Type B pancreatic cell (in vitro differentiated cells): Measurements from ENCODE around the gene ABTB2. TPM values are rescaled to one million over a fixed set of nuclear protein-coding genes. Genes with fewer than 3 reads are reported as not detected.

ENCODE experiments used
- DNase-seq: peaks from one replicate; pipeline ENCODE4 v3.0.0; 2021; ENCODE audit warnings: mixed read lengths; ENCODE audit not compliant: unreplicated experiment; ENCODE audit errors: extremely low spot score
- H3K27ac Mint-ChIP-seq: 2 replicates; pipeline ENCODE4 v1.8.0; 2021; ENCODE audit warnings: mild to moderate bottlenecking, mixed read lengths
- H3K27me3 Mint-ChIP-seq: 2 replicates; pipeline ENCODE4 v1.8.0; 2021; ENCODE audit warnings: mixed read lengths
- H3K36me3 Mint-ChIP-seq: 2 replicates; pipeline ENCODE4 v1.8.0; 2021; ENCODE audit warnings: mixed read lengths
- H3K4me1 Mint-ChIP-seq: one replicate; pipeline ENCODE4 v1.8.0; 2021; ENCODE audit warnings: mixed read lengths; ENCODE audit not compliant: unreplicated experiment
- H3K4me3 Mint-ChIP-seq: 2 replicates; pipeline ENCODE4 v1.8.0; 2021; ENCODE audit warnings: mild to moderate bottlenecking, mixed read lengths
- H3K9me3 Mint-ChIP-seq: 2 replicates; pipeline ENCODE4 v1.8.0; 2021; ENCODE audit warnings: mixed read lengths
- total RNA-seq: library from RNA; stranded (reverse); gene quantifications from 2 replicates; pipeline ENCODE4 v1.2.1, GENCODE V29; 2021; ENCODE audit warnings: low replicate concordance
- TF ChIP-seq, protein P1 (sequence below): fragments of 200-600 bp; sonication (generic); conservative IDR thresholded peaks from 2 replicates; pipeline ENCODE4 v1.5.0; 2021; ENCODE audit warnings: antibody characterized with exemption, mild to moderate bottlenecking

ABTB2 gene
- total RNA-seq, 1 donor from 2014 or later: 13.5 TPM

GRCh38 chr11:34192481-34193401, 165.1 kb downstream of the ABTB2 start:
- Mint-ChIP-seq H3K9me3 (no peaks in the 10 kb centered on the region), H3K4me1 (peaks cover 33% of the 10 kb centered on the region), H3K36me3 (peaks cover 7% of the 10 kb centered on the region), H3K27me3 (peaks cover 2% of the 10 kb centered on the region), H3K4me3 (no peak overlapping the region), H3K27ac (no peak overlapping the region)
- DNase-seq: no peak
- TF ChIP-seq, protein P1, sequence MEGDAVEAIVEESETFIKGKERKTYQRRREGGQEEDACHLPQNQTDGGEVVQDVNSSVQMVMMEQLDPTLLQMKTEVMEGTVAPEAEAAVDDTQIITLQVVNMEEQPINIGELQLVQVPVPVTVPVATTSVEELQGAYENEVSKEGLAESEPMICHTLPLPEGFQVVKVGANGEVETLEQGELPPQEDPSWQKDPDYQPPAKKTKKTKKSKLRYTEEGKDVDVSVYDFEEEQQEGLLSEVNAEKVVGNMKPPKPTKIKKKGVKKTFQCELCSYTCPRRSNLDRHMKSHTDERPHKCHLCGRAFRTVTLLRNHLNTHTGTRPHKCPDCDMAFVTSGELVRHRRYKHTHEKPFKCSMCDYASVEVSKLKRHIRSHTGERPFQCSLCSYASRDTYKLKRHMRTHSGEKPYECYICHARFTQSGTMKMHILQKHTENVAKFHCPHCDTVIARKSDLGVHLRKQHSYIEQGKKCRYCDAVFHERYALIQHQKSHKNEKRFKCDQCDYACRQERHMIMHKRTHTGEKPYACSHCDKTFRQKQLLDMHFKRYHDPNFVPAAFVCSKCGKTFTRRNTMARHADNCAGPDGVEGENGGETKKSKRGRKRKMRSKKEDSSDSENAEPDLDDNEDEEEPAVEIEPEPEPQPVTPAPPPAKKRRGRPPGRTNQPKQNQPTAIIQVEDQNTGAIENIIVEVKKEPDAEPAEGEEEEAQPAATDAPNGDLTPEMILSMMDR: no peak

DNA sequence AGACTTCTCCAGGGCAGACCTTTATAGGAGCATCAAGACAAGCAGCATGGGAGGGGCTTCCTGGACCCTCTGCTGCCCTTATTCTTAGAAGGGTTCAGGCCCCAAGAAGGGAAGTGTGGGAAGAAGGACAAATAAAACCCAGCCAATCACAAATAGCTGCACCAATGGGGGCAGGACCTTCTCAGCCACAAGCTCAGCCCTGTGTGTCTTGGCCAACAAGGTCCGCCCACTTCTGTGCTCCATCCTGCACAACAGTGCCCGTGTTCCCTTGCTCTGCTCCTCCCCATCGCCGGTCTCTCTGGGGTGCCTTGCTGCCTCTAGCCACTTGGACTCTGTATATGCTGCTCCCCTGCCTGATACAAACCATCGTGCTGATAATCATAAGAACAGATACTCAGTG, 166.2 kb downstream of the ABTB2 start:
- peaks cover 2% of the 10 kb centered on the region for H3K27me3 Mint-ChIP-seq
- peaks cover 3% of the 10 kb centered on the region for H3K36me3 Mint-ChIP-seq
- no peak overlapping the region for H3K4me3 Mint-ChIP-seq
- H3K9me3 Mint-ChIP-seq: no peaks in the 10 kb centered on the region
- TF ChIP-seq, protein P1: no peak
- no peak for DNase-seq
- peaks cover 31% of the 10 kb centered on the region for H3K4me1 Mint-ChIP-seq
- no peak overlapping the region for H3K27ac Mint-ChIP-seq

GRCh38 chr11:34190192-34191139, 167.3 kb downstream of the ABTB2 start:
- no peak overlapping the region for H3K4me3 Mint-ChIP-seq
- H3K27ac Mint-ChIP-seq: no peak overlapping the region
- peaks cover 3% of the 10 kb centered on the region for H3K36me3 Mint-ChIP-seq
- peaks cover 2% of the 10 kb centered on the region for H3K27me3 Mint-ChIP-seq
- TF ChIP-seq, protein P1: no peak
- H3K9me3 Mint-ChIP-seq: no peaks in the 10 kb centered on the region
- DNase-seq: no peak
- peaks cover 34% of the 10 kb centered on the region for H3K4me1 Mint-ChIP-seq

DNA sequence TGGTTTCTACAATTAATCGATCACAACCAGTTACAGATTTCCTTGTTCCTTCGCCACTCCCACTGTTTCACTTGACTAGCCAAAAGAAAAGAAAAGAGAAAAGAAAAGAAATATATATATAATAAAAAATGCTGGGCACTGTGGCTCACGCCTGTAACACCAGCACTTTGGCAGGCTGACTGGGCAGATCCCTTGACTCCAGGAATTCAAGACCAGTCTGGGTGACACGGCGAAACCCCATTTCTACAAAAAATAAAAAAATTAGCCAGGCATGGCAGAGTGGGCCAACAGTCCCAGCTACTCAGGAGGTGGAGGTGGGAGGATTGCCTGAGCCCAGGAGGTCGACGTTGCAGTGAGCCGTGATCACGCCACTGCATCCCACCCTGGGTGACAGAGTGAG, 168.6 kb downstream of the ABTB2 start:
- Mint-ChIP-seq H3K4me3 (no peak overlapping the region), H3K36me3 (peaks cover 3% of the 10 kb centered on the region), H3K4me1 (peaks cover 40% of the 10 kb centered on the region), H3K27me3 (peaks cover 6% of the 10 kb centered on the region), H3K9me3 (no peaks in the 10 kb centered on the region), H3K27ac (peak overlapping the region; percentile 12)
- DNase-seq: no peak
- TF ChIP-seq, protein P1: no peak

GRCh38 chr11:34188181-34188580, 169.6 kb downstream of the ABTB2 start:
- H3K4me1 Mint-ChIP-seq: peaks cover 38% of the 10 kb centered on the region
- no peak overlapping the region for H3K27ac Mint-ChIP-seq
- H3K27me3 Mint-ChIP-seq: peaks cover 6% of the 10 kb centered on the region
- no peaks in the 10 kb centered on the region for H3K9me3 Mint-ChIP-seq
- no peak for DNase-seq
- no peak overlapping the region for H3K4me3 Mint-ChIP-seq
- peaks cover 3% of the 10 kb centered on the region for H3K36me3 Mint-ChIP-seq
- TF ChIP-seq, protein P1: no peak
